HCT116 (cell line): ENCODE measurements around the gene HELZ2. TPM values are rescaled to one million over a fixed set of nuclear protein-coding genes. Genes with fewer than 3 reads are reported as not detected.

ENCODE experiments used
- ATAC-seq: fragments of 200-7000 bp; cut with Tn5 transposase; 2 replicates; pipeline ENCODE4 v1.9.1; 2020; ENCODE audit warnings: mild to moderate bottlenecking, moderate library complexity
- BruUV-seq: library from RNA; stranded (reverse); fragments of 400-500 nt; replicated peaks from 2 replicates; lab custom pipeline; 2021; lab: Mats Ljungman, UMichigan
- CTCF ChIA-PET: fragments of 300-600 bp; sonication (Branson Sonifier 250); formaldehyde crosslinking; loops from one replicate; lab custom pipeline; 2021; ENCODE audit warnings: antibody characterized with exemption; lab: Charles Lee
- POLR2A ChIA-PET: fragments of 300-600, 350-600 bp; sonication (Branson Sonifier 250); formaldehyde crosslinking; loops from one replicate; lab custom pipeline; 2021; ENCODE audit warnings: antibody characterized with exemption; lab: Charles Lee
- RAD21 ChIA-PET, 2 experiments: fragments of 300-600 bp; sonication (Branson Sonifier 250); formaldehyde crosslinking; loops; one replicate each; lab custom pipeline; 2023; ENCODE audit warnings: low total read pairs in 2 of 2; ENCODE audit not compliant: uncharacterized antibody in 2 of 2, unreplicated experiment in 2 of 2, low non-redundant PET in 1 of 2; lab: Charles Lee
- DNase-seq: peaks from one replicate; pipeline ENCODE4 v3.0.0-alpha.2; 2010; ENCODE audit warnings: low read depth, low spot score
- H2AFZ ChIP-seq: fragments of 200-600 bp; shearing (Covaris generic), sonication (generic); 2 replicates; pipeline ENCODE4 v1.6.1; 2017; ENCODE audit warnings: low read depth, mixed run types, mixed read lengths, antibody characterized with exemption, low read length; ENCODE audit not compliant: poor library complexity, severe bottlenecking
- H3K27ac ChIP-seq: 2 replicates; pipeline ENCODE4 v1.5.1; 2012; ENCODE audit warnings: low read depth, low read length
- H3K27me3 ChIP-seq: fragments of 200-600 bp; sonication (generic); 2 replicates; pipeline ENCODE4 v1.6.1; 2016; ENCODE audit warnings: mixed run types, low read length, mixed read lengths; ENCODE audit not compliant: insufficient read depth
- H3K36me3 ChIP-seq, 2 experiments: fragments of 200-500 bp in 1 of 2; fragments of 200-600 bp in 1 of 2; sonication (Bioruptor generic) in 1 of 2; sonication (generic) in 1 of 2; 2 replicates each; pipeline versions ENCODE4 v1.5.1 to v1.6.1; 2014 to 2016; ENCODE audit warnings: low read length in 2 of 2, inconsistent platforms in 1 of 2, mixed read lengths in 1 of 2, mixed run types in 1 of 2; ENCODE audit not compliant: insufficient read depth in 2 of 2, control insufficient read depth in 1 of 2
- H3K4me1 ChIP-seq, 2 experiments: fragments of 200-600 bp in 1 of 2; sonication (generic) in 1 of 2; 2 replicates each; pipeline versions ENCODE4 v1.5.1 to v1.6.1; 2012 to 2017; ENCODE audit warnings: low read length in 2 of 2, inconsistent platforms in 1 of 2, mild to moderate bottlenecking in 1 of 2, mixed read lengths in 1 of 2, mixed run types in 1 of 2, moderate library complexity in 1 of 2; ENCODE audit not compliant: insufficient read depth in 2 of 2, control insufficient read depth in 1 of 2
- H3K4me2 ChIP-seq: fragments of 200-600 bp; sonication (generic); 2 replicates; pipeline ENCODE4 v1.6.1; 2017; ENCODE audit warnings: mixed run types, low read length, mixed read lengths
- H3K4me3 ChIP-seq, 2 experiments: fragments of 200-600 bp in 1 of 2; sonication (generic) in 1 of 2; replicated peaks in 1 of 2; 2 replicates each; pipeline ENCODE4 v1.5.1; 2011 to 2016; ENCODE audit warnings: low read length in 2 of 2, control low read depth in 1 of 2, low read depth in 1 of 2, mild to moderate bottlenecking in 1 of 2, mixed read lengths in 1 of 2, mixed run types in 1 of 2
- H3K79me2 ChIP-seq: fragments of 200-600 bp; sonication (generic); 2 replicates; pipeline ENCODE4 v1.6.1; 2017; ENCODE audit warnings: mild to moderate bottlenecking, mixed run types, low read length, moderate library complexity, mixed read lengths; ENCODE audit not compliant: insufficient read depth
- H3K9ac ChIP-seq: fragments of 200-600 bp; sonication (generic); 2 replicates; pipeline ENCODE4 v1.6.1; 2016; ENCODE audit warnings: low read length, mixed read lengths
- H3K9me2 ChIP-seq: fragments of 200-600 bp; sonication (generic), shearing (Covaris generic); 2 replicates; pipeline ENCODE4 v1.6.1; 2017; ENCODE audit warnings: mixed run types, mild to moderate bottlenecking, moderate library complexity; ENCODE audit not compliant: insufficient read depth
- H3K9me3 ChIP-seq, 2 experiments: fragments of 200-500 bp in 1 of 2; fragments of 200-600 bp in 1 of 2; sonication (Bioruptor generic) in 1 of 2; sonication (generic) in 1 of 2; 2 replicates each; pipeline ENCODE4 v1.6.1; 2014 to 2017; ENCODE audit warnings: low read length in 2 of 2, mixed read lengths in 2 of 2, inconsistent platforms in 1 of 2, low read depth in 1 of 2, mild to moderate bottlenecking in 1 of 2, mixed run types in 1 of 2, moderate library complexity in 1 of 2; ENCODE audit not compliant: control insufficient read depth in 1 of 2, insufficient read depth in 1 of 2
- H4K20me1 ChIP-seq: fragments of 200-600 bp; sonication (generic), shearing (Covaris generic); 2 replicates; pipeline ENCODE4 v1.6.1; 2017; ENCODE audit warnings: mixed run types, mild to moderate bottlenecking, moderate library complexity; ENCODE audit not compliant: insufficient read depth
- CBX3 ChIP-seq: IDR thresholded peaks from 2 replicates; pipeline ENCODE4 v1.6.1; 2012; ENCODE audit warnings: low read depth
- CEBPB ChIP-seq: IDR thresholded peaks from 2 replicates; pipeline ENCODE4 v1.6.1; 2012; ENCODE audit warnings: low read depth
- CTCF ChIP-seq, 3 experiments: fragments of 200-600 bp in 1 of 3; sonication (generic) in 1 of 3; IDR thresholded peaks in 2 of 3; conservative IDR thresholded peaks in 1 of 3; 2 replicates each; pipeline ENCODE4 v1.5.1; 2012 to 2017; ENCODE audit warnings: low read depth in 2 of 3, low read length in 2 of 3, antibody characterized with exemption in 1 of 3, borderline replicate concordance in 1 of 3, control low read depth in 1 of 3, mild to moderate bottlenecking in 1 of 3, mixed read lengths in 1 of 3, mixed run types in 1 of 3, moderate library complexity in 1 of 3; ENCODE audit not compliant: insufficient read depth in 1 of 3
- EGR1 ChIP-seq: IDR thresholded peaks from 2 replicates; pipeline ENCODE4 v1.6.1; 2012; ENCODE audit warnings: low read depth
- ELF1 ChIP-seq: IDR thresholded peaks from 2 replicates; pipeline ENCODE4 v1.6.1; 2012; ENCODE audit warnings: low read depth, borderline replicate concordance
- FOSL1 ChIP-seq: IDR thresholded peaks from 2 replicates; pipeline ENCODE4 v1.6.1; 2012; ENCODE audit warnings: low read depth
- JUND ChIP-seq: IDR thresholded peaks from 2 replicates; pipeline ENCODE4 v1.6.1; 2012
- POLR2A ChIP-seq: IDR thresholded peaks from 2 replicates; pipeline ENCODE4 v1.7.0; 2011; ENCODE audit warnings: borderline replicate concordance; ENCODE audit not compliant: insufficient read depth, insufficient read length; ENCODE audit errors: extremely low read depth
- POLR2AphosphoS5 ChIP-seq: IDR thresholded peaks from 2 replicates; pipeline ENCODE4 v1.6.1; 2011; ENCODE audit warnings: mild to moderate bottlenecking, low read depth, low read length, moderate library complexity
- RAD21 ChIP-seq: IDR thresholded peaks from 2 replicates; pipeline ENCODE4 v1.6.1; 2012; ENCODE audit warnings: low read depth, mild to moderate bottlenecking
- REST ChIP-seq: IDR thresholded peaks from 2 replicates; pipeline ENCODE4 v1.6.1; 2012; ENCODE audit warnings: low read depth
- SIN3A ChIP-seq: IDR thresholded peaks from 2 replicates; pipeline ENCODE4 v1.6.1; 2012; ENCODE audit warnings: low read depth
- SRF ChIP-seq: IDR thresholded peaks from 2 replicates; pipeline ENCODE4 v1.6.1; 2012; ENCODE audit warnings: low read depth
- TCF7L2 ChIP-seq: IDR thresholded peaks from 2 replicates; pipeline ENCODE4 v1.7.0; 2011; ENCODE audit warnings: borderline replicate concordance, inconsistent platforms; ENCODE audit not compliant: insufficient read depth, insufficient read length; ENCODE audit errors: extremely low read depth
- YY1 ChIP-seq: IDR thresholded peaks from 2 replicates; pipeline ENCODE4 v1.6.1; 2011; ENCODE audit warnings: low read length, low read depth, moderate library complexity, mild to moderate bottlenecking; ENCODE audit not compliant: insufficient replicate concordance; ENCODE audit errors: extremely low read depth
- ZNF274 ChIP-seq: fragments of 200-500 bp; sonication (Bioruptor generic); IDR thresholded peaks from 2 replicates; pipeline ENCODE4 v1.6.1; 2014; ENCODE audit warnings: mild to moderate bottlenecking, low read depth, low read length, inconsistent platforms
- intact Hi-C: fragments of 100-400 bp; cut with micrococcal nuclease; formaldehyde crosslinking; loops from 2 replicates; pipeline ENCODE4 v1.10.0; 2022
- total RNA-seq: library from RNA; stranded (reverse); gene quantifications from one replicate; pipeline ENCODE4 v1.2.1, GENCODE V29; 2021; ENCODE audit not compliant: unreplicated experiment

Gene HELZ2
- total RNA-seq, 1 experiment from 2014 or later: 44.0 TPM

- no peak overlapping the region for H3K4me3 ChIP-seq
- H3K4me2 ChIP-seq: no peak overlapping the region
- no peak overlapping the region for H2AFZ ChIP-seq
- H4K20me1 ChIP-seq: no peaks in the 10 kb centered on the region
- DNase-seq: no peak
- no peaks in the 10 kb centered on the region for H3K79me2 ChIP-seq
- no peaks in the 10 kb centered on the region for H3K27me3 ChIP-seq
- no peak overlapping the region for H3K27ac ChIP-seq
- POLR2A ChIA-PET: no interaction called here
- peaks cover 27 to 46% of the 10 kb centered on the region in 2 experiments for H3K4me1 ChIP-seq
- RAD21 ChIA-PET: no interaction called here
- H3K9me2 ChIP-seq: no peaks in the 10 kb centered on the region
- no peaks in the 10 kb centered on the region for H3K36me3 ChIP-seq
- H3K9me3 ChIP-seq: no peaks in the 10 kb centered on the region
- intact Hi-C loops: no loop called here
- TF ChIP-seq POLR2A: no peak
- no peak overlapping the region for H3K9ac ChIP-seq
- no peak for ATAC-seq
- no TSS peak for BruUV-seq
- CTCF ChIA-PET: no interaction called here
Measured at GRCh38 chr20:63549679-63550282, 24.3 kb downstream of the HELZ2 start.

- no peaks in the 10 kb centered on the region for H4K20me1 ChIP-seq
- ChIA-PET CTCF (no interaction called here), POLR2A (no interaction called here), RAD21 (no interaction called here)
- H3K9me3 ChIP-seq: no peaks in the 10 kb centered on the region
- no peaks in the 10 kb centered on the region for H3K36me3 ChIP-seq
- H2AFZ ChIP-seq: no peak overlapping the region
- no TSS peak for BruUV-seq
- H3K4me1 ChIP-seq: peaks cover 29 to 47% of the 10 kb centered on the region in 2 experiments
- no peaks in the 10 kb centered on the region for H3K27me3 ChIP-seq
- H3K79me2 ChIP-seq: no peaks in the 10 kb centered on the region
- no peak for DNase-seq
- H3K27ac ChIP-seq: no peak overlapping the region
- no peak for ATAC-seq
- H3K4me2 ChIP-seq: no peak overlapping the region
- H3K9ac ChIP-seq: no peak overlapping the region
- intact Hi-C loops: no loop called here
- no peaks in the 10 kb centered on the region for H3K9me2 ChIP-seq
- no peak overlapping the region for H3K4me3 ChIP-seq
- TF ChIP-seq SIN3A (no peak), ZNF274 (no peak), REST (no peak), CBX3 (no peak), EGR1 (no peak), ELF1 (no peak), CTCF (IDR thresholded peaks at IDR 0.05 in 2 of 3, conservative IDR thresholded peaks at IDR 0.05 in 1 of 3; ENCODE audit: borderline replicate concordance in 1 of 3, insufficient read depth in 1 of 3, low read depth in 2 of 3, low read length in 2 of 3) (no peak), FOSL1 (no peak), TCF7L2 (no peak), SRF (no peak), RAD21 (no peak), JUND (no peak), POLR2A (no peak), POLR2AphosphoS5 (no peak), CEBPB (no peak), YY1 (no peak)
Measured at GRCh38 chr20:63549019-63549418, 25.0 kb downstream of the HELZ2 start.
